SU-DHL-6 (cell line): ENCODE data around the gene EDDM13.

Source experiments
- EZH2phosphoT487 ChIP-seq: fragments of 200-600 bp; sonication (generic), shearing (Covaris generic); conservative IDR thresholded peaks from 2 replicates; pipeline ENCODE4 v1.6.1; 2018; ENCODE audit warnings: mild to moderate bottlenecking, antibody characterized with exemption, low read length, moderate library complexity, mixed read lengths
- TF ChIP-seq, protein P1 (sequence below): fragments of 200-600 bp; sonication (generic); IDR thresholded peaks from one replicate; pipeline ENCODE4 v1.5.1; 2017; ENCODE audit warnings: antibody characterized with exemption, mild to moderate bottlenecking, low read length, moderate library complexity; ENCODE audit not compliant: insufficient read depth, poor library complexity, severe bottlenecking

DNA sequence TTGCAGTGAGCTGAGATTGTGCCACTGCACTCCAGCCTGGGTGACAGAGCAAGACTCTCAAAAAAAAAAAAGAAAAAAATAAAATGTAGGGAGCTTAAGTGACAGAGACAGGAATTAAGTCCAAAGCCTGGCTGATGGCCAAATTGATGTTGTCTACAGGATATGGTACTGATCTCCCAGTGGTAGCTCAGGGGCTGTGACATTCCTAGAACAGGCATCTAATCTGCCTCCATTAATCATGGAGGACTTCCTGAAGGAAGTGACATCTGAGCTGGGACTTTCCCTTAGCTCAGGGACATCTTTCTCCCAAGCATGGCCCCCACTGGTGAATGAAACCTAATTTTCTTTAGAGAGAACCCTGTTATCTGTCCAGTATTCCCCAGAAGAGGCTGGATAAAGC lies 11.4 kb upstream of the EDDM13 start:
- TF ChIP-seq, protein P1, sequence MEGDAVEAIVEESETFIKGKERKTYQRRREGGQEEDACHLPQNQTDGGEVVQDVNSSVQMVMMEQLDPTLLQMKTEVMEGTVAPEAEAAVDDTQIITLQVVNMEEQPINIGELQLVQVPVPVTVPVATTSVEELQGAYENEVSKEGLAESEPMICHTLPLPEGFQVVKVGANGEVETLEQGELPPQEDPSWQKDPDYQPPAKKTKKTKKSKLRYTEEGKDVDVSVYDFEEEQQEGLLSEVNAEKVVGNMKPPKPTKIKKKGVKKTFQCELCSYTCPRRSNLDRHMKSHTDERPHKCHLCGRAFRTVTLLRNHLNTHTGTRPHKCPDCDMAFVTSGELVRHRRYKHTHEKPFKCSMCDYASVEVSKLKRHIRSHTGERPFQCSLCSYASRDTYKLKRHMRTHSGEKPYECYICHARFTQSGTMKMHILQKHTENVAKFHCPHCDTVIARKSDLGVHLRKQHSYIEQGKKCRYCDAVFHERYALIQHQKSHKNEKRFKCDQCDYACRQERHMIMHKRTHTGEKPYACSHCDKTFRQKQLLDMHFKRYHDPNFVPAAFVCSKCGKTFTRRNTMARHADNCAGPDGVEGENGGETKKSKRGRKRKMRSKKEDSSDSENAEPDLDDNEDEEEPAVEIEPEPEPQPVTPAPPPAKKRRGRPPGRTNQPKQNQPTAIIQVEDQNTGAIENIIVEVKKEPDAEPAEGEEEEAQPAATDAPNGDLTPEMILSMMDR: no peak
- no peak for TF ChIP-seq EZH2phosphoT487
